ENCODE data around the gene TMEM74B. TPM values are rescaled to one million over a fixed set of nuclear protein-coding genes. Genes with fewer than 3 reads are reported as not detected.

Gene TMEM74B
- total RNA-seq, 1 donor from 2014 or later: 9.4 TPM

DNA sequence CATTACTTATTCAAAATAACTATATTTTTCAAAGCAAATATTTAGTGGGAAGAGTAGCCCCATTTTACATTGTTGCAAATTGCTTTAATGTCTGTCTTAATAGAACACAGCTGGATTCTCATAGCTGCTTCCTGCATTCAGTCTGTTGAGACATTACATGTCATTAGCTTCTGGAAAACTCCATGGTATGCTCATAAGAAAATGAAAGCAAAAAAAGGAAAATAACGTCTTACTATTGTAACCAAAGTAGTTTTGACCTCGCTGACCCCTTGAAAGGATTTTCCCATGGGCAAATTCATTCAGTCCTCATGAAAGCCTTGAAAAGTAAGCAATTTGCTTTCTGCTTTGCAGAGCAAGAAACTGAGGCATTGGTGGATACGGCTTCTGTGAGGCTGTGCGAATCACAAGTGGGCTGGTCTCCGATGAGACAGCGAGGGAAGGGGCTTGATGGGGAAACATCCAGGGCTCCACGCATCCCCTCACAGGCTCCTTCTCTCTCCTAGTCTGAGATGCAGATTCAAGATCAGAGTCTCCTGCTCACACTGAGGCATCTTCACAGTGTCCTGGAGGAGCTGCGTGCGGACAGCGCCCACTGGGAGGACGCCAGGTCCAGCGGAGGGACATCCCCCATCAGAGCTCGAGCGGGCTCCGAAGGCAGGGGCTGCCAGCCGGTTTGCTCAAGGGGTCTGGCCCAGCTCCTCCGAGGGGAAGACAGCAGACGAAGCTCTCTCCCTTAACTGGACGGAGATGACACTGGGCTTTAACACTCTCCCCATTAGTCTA, 21.8 kb upstream of the TMEM74B start:
- FAIRE-seq (no peak), DNase-seq (ENCODE audit: low spot score in 2 of 2) (no peak)

DNA sequence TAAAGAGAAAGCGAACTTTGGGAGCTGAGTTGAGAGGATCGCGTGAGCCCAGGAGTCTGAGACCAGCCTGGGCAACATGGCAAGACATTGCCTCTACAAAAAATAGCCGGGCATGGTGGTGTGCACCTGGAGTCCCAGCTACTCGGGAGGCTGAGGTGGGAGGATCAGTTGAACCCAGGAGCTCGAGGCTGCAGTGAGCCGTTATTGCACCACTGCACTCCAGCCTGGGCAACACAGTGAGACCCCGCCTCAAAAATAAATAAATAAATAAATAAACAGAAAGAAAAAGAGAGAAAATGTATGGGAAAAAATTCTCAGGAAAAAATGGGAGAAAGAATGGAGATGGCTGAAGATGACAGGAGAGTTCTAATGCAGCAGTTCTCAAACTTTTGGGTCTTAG, 21.0 kb upstream of the TMEM74B start:
- DNase-seq (ENCODE audit: low spot score in 2 of 2): no peak

DNA sequence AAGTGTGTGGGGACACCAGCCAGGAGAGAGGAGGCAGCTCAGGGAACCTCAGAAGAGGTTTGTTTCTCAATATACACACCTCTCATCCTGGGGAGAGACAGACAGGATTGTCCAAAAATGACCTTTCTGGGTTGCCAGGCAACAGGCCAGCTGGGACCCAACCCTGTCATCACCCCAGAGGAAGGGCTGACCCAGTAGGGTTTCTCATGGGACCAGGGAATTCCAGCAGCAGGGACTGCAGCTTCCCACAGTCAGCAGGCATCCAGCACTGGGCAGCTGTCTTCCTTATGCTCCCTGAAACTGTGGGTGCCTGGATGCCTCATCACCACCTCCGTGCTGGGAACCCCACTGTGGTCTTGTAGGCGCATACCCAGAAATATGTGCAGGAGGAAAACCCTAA, 19.8 kb upstream of the TMEM74B start:
- DNase-seq (ENCODE audit: low spot score in 2 of 2) (no peak), FAIRE-seq (no peak)

More for the DNA sequence above, 21.0 kb upstream of the TMEM74B start:
- no peak for FAIRE-seq

DNA sequence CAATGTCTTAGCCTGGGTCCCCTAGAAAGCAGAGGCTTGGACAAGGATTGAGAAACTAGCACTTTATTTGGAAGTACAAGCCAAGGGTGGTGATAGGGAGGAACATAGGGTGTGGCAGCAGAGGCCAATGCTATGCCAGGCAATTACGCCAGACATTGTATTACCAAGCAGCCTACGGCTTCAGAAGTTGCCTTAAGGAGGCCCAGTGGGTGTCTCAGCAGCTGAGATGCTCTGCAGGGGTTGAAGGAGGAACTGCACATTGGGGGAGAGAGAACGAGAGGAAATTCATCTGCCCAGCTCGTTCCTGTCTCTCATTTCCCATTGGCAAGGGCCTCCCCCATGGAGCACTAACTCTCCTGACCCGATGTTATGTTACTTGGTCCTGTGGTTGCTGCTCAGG, 19.3 kb upstream of the TMEM74B start:
- FAIRE-seq: no peak
- no peak for DNase-seq (ENCODE audit: low spot score in 2 of 2)

DNA sequence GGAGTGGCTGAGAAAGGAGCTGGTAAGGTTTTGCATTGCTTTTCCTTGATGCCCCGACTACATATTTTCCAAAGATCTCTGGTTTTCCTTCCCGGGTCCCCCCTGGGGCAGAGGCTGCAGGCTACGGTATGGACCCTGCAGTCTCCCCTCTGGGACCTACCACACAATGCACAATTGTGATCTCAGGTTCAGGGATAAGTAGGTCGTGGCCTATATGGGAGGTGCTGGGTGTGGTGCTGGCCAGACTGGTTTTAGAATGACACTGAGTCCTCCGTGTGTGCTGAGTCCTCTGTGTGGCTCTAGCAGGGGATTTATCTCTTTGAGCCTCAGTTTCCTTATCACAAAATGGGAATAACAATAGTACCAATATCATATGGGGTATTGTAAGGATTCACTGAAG, 18.8 kb upstream of the TMEM74B start:
- no peak for FAIRE-seq
- DNase-seq (ENCODE audit: low spot score in 2 of 2): no peak

DNA sequence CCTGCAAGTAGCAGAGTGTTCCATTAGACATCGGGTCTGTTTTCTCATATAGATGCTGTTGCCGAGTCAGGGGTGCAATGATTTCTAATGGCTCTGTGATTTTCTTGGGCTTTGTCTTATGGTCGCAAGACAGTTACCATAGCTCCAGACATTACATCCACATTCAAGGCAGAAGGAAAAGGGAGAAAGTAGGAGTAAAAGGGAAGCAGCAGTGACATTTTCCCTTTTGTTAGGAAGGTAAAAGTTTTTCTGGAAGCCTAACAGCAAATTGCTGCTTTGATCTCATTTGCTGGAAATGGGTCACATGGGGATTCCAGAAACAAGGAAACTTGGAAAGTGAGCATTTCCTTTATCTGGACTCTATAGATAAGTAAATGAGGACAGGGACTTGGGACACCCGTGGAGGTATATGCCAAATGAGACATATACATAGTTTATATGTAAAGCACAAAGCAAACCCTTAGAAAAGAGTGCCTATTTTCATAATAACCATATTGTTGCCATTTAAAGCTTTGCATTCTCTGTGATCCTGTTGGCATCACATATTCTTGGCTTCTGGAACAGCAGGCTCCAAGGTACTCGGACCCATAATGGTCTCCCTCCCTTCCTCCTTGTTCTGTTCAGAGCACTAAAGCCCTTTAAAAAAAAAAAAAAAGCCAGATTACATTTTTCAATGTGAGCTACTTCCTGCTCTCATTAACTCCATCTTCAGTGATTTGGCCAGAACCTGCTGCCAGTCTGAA, 18.2 kb upstream of the TMEM74B start, which contains the start of gene C20orf202:
C20orf202 (plus strand) TSS at position 693 of the 743 bp plus-strand sequence. CDS start 132 bp downstream, outside the sequence.
- FAIRE-seq (no peak), DNase-seq (ENCODE audit: low spot score in 2 of 2) (no peak)

DNA sequence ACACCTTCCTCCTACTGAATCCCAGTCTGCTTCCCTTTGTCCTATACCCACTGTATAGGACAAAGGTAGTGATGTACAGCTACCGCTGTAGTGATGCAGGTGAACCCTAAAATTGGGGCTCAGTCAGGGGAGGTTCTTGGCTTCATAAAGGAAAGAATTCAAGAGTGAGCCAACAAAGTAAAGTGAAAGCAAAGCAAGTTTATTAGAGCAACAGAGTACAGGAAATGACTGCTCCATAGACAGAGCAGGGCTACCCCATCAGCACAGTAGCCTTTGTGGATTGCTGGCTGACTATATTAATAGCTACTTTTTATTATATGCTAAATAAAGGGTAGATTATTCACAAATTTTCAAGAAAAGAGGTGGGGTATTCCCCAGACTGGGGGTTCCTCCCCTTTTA, 15.2 kb upstream of the TMEM74B start:
- DNase-seq (ENCODE audit: low spot score in 2 of 2): no peak
- FAIRE-seq: no peak

DNA sequence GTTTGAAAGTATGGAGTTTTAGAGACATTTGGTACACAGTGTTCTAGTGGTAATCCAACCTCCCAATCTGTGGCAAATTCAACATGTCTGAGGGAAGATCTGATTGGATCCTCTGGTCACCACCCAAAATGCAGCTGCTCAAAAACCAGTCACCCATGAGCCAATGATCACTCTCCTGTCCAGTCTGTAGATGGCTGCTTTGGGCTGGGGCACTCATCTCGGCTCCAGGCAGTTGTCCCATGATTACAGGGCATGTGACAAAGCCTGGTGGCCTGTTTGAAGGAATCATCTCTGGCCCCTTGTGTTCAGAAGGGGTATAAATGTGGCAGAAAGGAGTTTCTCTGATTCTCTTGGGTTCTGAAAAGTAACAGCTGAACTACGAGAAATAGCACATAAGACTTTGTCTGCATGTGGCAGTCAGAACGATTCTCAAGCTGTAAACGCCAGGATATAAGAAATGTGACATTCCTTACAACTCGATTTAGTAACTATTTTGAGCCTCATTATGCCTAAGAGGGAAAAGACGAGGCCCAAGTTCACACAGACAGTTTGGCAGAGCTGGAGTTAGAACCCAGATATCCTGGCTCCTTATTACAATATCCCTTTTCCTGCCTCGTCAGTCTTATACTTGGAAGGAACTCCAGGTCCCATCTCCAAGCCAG, 14.6 kb upstream of the TMEM74B start:
- no peak for FAIRE-seq
- DNase-seq (ENCODE audit: low spot score in 2 of 2): no peak

DNA sequence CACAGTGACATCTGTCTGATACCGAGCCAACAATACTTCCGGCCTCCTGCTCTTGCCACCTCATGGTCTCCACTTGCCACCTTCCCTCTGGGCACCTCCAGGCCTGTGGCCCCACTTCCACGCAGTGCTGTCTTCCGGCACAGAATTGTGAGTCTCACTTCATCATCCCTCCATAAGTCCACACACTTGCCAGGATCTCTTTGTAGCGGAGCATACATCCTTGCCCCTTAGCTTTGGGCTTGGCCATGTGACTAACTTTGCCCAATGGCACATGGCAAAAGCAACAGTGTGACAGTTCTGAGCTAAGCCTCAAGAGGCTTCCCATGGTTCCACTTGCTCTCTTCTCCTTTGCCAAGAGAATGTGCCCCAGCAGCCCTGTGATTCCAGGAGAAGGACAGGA, 14.0 kb upstream of the TMEM74B start:
- no peak for DNase-seq (ENCODE audit: low spot score in 2 of 2)
- no peak for FAIRE-seq

DNA sequence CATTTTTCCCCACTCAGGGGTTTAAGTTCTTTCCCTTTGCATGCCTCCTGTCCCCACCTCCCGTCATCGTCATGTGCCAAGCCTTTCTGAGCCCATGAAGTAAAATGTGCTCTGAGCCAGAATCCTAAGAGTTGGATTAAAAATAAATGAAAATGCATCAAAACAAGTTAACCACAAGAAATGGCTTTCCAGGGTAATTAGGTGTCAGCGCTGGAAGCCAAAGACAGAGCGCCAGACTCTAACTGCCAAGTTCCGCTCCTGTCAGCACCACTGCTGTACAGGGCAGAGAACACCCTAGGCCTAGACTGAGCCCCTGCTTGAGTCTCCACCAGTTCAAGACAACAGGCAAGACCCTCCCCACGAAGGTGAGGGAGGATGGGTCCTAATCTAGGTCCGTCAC, 13.0 kb upstream of the TMEM74B start:
- FAIRE-seq (no peak), DNase-seq (ENCODE audit: low spot score in 2 of 2) (no peak)

DNA sequence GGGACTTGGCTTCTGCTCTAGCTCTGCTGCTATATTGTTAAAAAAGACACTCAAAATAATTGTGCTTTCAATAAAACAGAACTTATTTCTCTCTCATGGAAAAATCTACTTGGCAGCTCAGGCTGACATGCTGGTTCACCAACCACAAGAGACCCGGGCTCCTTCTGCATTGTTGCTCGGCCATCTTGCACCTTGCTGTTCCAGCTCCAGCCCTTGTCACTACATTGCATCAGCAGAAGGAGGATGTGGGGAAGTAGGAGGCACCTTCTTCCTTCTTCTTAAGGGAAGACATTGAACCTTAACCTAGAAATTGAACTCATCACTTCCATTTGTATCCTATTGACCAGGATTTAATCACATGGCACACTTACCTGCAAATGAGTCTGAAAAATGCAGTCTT, 11.9 kb upstream of the TMEM74B start:
- FAIRE-seq: no peak
- DNase-seq (ENCODE audit: low spot score in 2 of 2): no peak

DNA sequence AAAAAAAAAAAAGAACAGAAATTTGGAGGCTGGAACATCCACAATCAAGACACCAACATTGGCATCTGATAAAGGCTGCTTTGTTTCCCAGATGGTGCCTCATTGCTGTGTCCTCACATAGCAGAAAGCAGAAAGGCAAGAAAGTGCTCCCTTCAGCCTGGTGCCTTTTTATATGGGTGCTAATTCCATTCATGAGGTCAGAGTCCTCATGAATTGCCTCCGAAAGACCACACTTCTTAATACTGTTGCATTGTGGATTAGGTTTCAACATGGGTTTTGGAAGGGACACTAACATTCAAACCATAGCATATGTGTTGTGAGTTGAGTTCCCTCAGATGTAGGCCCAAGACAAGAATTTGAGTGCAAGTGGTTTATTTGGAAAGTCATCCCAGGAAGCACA, 10.4 kb upstream of the TMEM74B start:
- FAIRE-seq: no peak
- no peak for DNase-seq (ENCODE audit: low spot score in 2 of 2)

DNA sequence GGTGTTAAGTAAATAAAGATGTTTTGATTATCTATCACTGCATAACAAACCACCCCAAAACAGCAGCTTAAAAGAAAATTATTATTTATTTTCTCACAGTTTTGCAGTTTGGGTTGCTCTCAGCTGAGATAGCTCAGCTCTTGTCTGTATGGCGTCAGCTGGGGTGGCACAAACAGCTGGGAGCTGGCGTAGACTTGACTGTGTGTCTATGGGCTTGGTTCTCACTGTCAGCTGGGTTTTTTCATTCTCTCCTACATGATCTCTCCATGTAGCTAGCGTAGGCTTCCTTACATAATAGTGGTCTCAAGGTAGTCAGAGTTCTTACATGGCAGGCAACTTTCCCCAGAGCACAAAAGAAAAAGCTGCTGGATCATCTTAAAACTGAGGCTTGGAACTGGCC, 6.5 kb upstream of the TMEM74B start:
- DNase-seq (ENCODE audit: low spot score in 2 of 2) (no peak), FAIRE-seq (no peak)

DNA sequence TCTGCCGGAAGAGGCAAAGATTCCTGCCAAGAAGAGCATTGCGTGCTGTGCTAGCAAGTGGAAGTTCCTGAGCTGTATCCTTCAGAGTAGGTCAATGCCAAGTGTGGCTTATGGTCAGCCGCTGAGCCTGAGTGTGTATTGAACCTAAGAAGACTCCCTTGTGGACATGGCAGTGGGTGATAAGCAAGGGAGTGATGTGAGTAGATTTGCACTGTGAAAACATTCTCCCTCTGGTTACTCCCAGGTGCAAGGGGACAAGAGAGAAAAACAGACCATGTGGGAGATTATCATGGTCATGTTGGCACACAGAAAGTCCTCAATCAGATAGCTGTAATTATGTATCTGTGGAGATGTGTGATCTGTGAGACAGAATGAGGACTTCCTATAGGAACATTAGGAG, 6.1 kb upstream of the TMEM74B start:
- no peak for DNase-seq (ENCODE audit: low spot score in 2 of 2)
- FAIRE-seq: no peak

DNA sequence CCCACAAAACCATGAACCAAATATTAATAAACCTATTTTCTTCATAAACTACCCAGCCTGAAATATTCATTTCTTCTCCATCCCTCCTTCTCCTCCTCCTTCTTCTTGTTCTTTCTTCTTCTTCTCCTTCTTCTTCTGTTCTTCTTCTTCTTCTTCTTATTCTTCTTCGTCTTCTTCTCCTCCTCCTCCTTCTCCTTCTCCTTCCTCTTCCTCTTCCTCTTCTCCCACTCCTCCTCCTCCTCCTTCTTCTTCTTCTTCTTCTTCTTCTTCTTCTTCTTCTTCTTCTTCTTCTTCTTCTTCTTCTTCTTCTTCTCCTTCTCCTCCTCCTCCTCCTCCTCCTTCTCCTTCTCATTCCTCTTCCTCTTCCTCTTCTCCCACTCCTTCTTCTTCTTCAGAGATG, 5.0 kb upstream of the TMEM74B start:
- FAIRE-seq: no peak
- DNase-seq (ENCODE audit: low spot score in 2 of 2): no peak

DNA sequence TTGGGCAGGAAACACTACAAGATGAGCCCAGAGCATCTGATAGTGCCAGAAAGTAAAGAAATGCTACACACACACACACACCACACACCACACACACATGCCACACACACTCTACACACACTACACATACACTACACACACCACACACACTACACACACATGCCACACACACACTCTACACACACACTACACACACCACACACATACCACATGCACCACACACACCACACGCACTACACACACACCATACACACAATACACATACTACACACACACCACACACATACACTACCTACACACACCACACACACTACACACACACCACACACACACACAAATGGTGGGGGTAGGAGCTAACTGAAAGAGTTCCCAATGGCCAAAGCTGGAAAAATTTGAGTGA, 3.6 kb upstream of the TMEM74B start:
- DNase-seq (ENCODE audit: low spot score in 2 of 2): no peak
- FAIRE-seq: no peak

DNA sequence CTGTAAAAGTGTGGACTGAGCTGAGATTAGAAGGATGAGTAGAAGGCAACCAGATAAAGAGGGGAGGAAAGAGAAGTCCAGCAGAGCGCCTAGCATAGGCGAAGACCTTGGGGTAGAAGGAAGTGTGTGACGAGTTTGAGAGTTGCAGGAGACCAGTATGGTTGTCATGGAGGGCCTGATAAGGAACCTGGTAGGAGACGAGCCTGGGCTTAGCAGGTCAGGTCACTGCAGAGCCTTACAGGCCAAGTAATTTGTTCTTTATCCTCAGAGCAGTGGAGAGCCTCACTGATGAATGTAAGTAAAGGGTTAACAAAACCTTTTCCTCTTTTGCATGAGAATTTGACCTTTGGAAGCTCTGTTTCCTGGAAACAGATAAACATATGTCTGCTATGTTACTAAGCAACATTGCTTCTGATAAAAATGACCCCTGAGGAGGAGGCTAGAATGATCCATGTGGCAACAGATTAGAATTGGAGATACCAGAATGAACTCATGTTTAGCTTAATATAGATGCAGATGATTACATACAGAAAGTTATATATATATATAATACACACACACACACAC, 2.9 kb upstream of the TMEM74B start:
- FAIRE-seq (no peak), DNase-seq (ENCODE audit: low spot score in 2 of 2) (no peak)

DNA sequence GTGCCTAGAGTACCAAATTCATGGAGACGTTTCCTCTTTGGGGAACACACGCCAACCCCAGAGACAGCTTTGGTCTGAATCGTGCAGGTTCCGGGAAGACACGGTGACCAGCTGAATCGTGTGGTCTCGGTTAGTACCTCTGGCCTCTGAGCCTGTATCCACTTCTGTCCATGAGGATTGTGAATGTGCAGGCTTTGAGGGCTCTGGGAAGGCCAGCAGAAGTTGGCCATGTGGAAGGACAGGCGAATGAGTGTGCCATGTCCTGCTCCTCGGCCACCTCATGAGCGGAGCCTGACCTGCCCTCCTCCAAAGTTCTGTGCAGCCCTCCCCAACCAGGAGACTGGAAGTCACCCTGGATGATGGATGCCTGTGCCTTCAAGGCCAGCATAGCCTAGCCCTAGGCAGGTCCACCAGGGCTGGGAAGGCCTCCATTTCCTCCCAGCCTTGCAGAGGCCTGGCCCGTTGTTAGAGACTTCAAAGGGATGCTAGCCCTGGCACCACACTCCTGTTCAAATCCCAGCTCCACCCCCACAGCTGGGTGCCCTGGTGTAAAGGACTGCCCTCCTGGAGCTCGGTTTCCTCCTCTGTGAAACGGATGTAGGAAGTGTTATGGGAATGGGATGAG, 1.7 kb upstream of the TMEM74B start:
- FAIRE-seq: no peak

DNA sequence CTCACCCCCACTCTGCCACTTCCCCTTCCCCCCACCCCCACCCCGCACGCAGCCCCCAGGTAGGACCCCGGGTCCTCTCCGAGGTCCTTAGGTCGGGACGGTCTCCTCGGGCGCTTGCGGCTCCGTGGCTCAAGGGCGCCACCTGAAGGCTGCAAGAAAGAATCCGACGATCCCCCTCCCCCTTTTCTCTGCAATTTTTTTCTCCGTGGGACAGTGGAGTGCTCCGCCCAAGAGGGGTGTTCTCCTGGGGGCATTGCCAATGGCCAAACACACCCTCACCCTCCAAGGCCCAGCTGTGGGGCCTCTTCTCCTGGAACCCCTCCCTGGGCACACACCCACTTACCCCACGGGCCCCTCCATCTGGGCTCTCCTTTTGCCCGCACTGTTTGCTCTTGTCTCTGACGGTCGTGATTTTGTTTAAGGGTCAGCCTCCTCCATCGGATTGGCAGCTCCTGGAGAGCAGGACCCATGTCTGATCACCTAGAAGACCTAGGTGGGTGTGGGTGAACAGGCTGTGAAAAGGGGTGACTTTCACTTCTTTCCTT, 1.1 kb upstream of the TMEM74B start:
- FAIRE-seq: no peak
- peak in 1 of 2 donors; percentile 48 for DNase-seq (ENCODE audit: low spot score in 2 of 2)

More for the DNA sequence above, 1.7 kb upstream of the TMEM74B start:
- DNase-seq (ENCODE audit: low spot score in 2 of 2): no peak

DNA sequence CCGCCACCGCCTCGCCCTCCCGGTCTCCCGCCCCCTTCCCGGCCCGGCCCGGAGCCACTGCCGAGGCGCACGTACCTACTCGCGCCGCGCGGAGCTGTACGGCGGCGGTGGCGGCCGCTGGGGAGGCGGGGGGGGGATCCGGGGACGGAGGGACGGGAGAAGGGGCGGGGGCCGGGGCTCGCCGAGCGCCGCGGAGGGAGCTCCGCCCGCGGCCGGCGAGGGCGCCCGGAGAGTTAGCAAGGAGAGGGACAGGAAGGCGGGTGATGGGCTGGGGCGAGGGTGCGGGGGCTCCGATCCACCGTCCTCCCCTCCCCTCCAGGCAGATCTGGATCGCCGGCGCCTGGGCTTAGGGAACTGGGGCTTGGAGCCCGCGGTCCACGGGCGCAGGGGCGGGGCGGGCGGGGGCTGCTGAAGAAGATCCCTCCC, 548 bp upstream of the TMEM74B start:
- FAIRE-seq (no peak), DNase-seq (ENCODE audit: low spot score in 2 of 2) (peak in 1 of 2 donors; percentile 49)
